Measurements from ENCODE around the gene TTC34.

The TTC34 gene

GRCh38 chr1:2819831-2820730 lies 18.6 kb upstream of the TTC34 start:
- no peaks in the 10 kb centered on the region for H3K36me3 ChIP-seq (ENCODE audit: low read length)
- TF ChIP-seq EZH2phosphoT487 (conservative IDR thresholded peaks at IDR 0.05; ENCODE audit: low read length): no peak
- TF ChIP-seq CTCF (IDR thresholded peaks at IDR 0.05; ENCODE audit: insufficient read depth, low read length, poor library complexity, severe bottlenecking): no peak
- H3F3A ChIP-seq (ENCODE audit: insufficient read depth): no peaks in the 10 kb centered on the region
- no peaks in the 10 kb centered on the region for H3K27me3 ChIP-seq (ENCODE audit: low read length)
- no peaks in the 10 kb centered on the region for H3K9me3 ChIP-seq (ENCODE audit: insufficient read depth, low read length)
- no peaks in the 10 kb centered on the region for H3K9me2 ChIP-seq (replicated peaks; ENCODE audit: insufficient read depth, low read length)
- no peak overlapping the region for H2AFZ ChIP-seq (ENCODE audit: low read depth, low read length, severe bottlenecking)
- H3K4me2 ChIP-seq (ENCODE audit: low read depth, low read length, poor library complexity, severe bottlenecking): no peak overlapping the region
- no peaks in the 10 kb centered on the region for H4K20me1 ChIP-seq (ENCODE audit: low read depth, low read length)
- H3K27ac ChIP-seq (ENCODE audit: low read depth, low read length): no peak overlapping the region
- H3K9ac ChIP-seq (ENCODE audit: low read length): no peak overlapping the region
- H3K79me2 ChIP-seq (ENCODE audit: insufficient read depth, low read length): no peaks in the 10 kb centered on the region
- H3K4me3 ChIP-seq (ENCODE audit: insufficient read depth, low read length, poor library complexity, severe bottlenecking): no peak overlapping the region

GRCh38 chr1:2819429-2819828 lies 17.9 kb upstream of the TTC34 start:
- Histone ChIP-seq H3K9me2 (replicated peaks; ENCODE audit: insufficient read depth, low read length) (no peaks in the 10 kb centered on the region), H3K27me3 (ENCODE audit: low read length) (no peaks in the 10 kb centered on the region), H3K9me3 (ENCODE audit: insufficient read depth, low read length) (no peaks in the 10 kb centered on the region), H3K36me3 (ENCODE audit: low read length) (no peaks in the 10 kb centered on the region), H2AFZ (ENCODE audit: low read depth, low read length, severe bottlenecking) (no peak overlapping the region), H3K9ac (ENCODE audit: low read length) (no peak overlapping the region), H3F3A (ENCODE audit: insufficient read depth) (no peaks in the 10 kb centered on the region), H4K20me1 (ENCODE audit: low read depth, low read length) (no peaks in the 10 kb centered on the region), H3K79me2 (ENCODE audit: insufficient read depth, low read length) (no peaks in the 10 kb centered on the region), H3K4me3 (ENCODE audit: insufficient read depth, low read length, poor library complexity, severe bottlenecking) (no peak overlapping the region), H3K4me2 (ENCODE audit: low read depth, low read length, poor library complexity, severe bottlenecking) (no peak overlapping the region), H3K27ac (ENCODE audit: low read depth, low read length) (no peak overlapping the region)
- TF ChIP-seq CTCF (IDR thresholded peaks at IDR 0.05; ENCODE audit: insufficient read depth, low read length, poor library complexity, severe bottlenecking) (no peak), EZH2phosphoT487 (conservative IDR thresholded peaks at IDR 0.05; ENCODE audit: low read length) (no peak)

GRCh38 chr1:2817784-2818564 lies 16.5 kb upstream of the TTC34 start:
- H3K27ac ChIP-seq (ENCODE audit: low read depth, low read length): no peak overlapping the region
- no peaks in the 10 kb centered on the region for H3K27me3 ChIP-seq (ENCODE audit: low read length)
- no peaks in the 10 kb centered on the region for H3K9me3 ChIP-seq (ENCODE audit: insufficient read depth, low read length)
- H3F3A ChIP-seq (ENCODE audit: insufficient read depth): no peaks in the 10 kb centered on the region
- no peaks in the 10 kb centered on the region for H3K9me2 ChIP-seq (replicated peaks; ENCODE audit: insufficient read depth, low read length)
- H2AFZ ChIP-seq (ENCODE audit: low read depth, low read length, severe bottlenecking): no peak overlapping the region
- H3K9ac ChIP-seq (ENCODE audit: low read length): no peak overlapping the region
- no peaks in the 10 kb centered on the region for H3K36me3 ChIP-seq (ENCODE audit: low read length)
- no peaks in the 10 kb centered on the region for H3K79me2 ChIP-seq (ENCODE audit: insufficient read depth, low read length)
- no peak overlapping the region for H3K4me3 ChIP-seq (ENCODE audit: insufficient read depth, low read length, poor library complexity, severe bottlenecking)
- no peaks in the 10 kb centered on the region for H4K20me1 ChIP-seq (ENCODE audit: low read depth, low read length)
- H3K4me2 ChIP-seq (ENCODE audit: low read depth, low read length, poor library complexity, severe bottlenecking): no peak overlapping the region
- no peak for TF ChIP-seq EZH2phosphoT487 (conservative IDR thresholded peaks at IDR 0.05; ENCODE audit: low read length)
- TF ChIP-seq CTCF (IDR thresholded peaks at IDR 0.05; ENCODE audit: insufficient read depth, low read length, poor library complexity, severe bottlenecking): no peak

All from SU-DHL-6 (cell line).